SIG-M5 (cell line): ENCODE data around the gene UBALD2.
A peak's percentile ranks its signal among the peaks of the same experiment; 100 is the strongest.
"Not testable (repeated sequence)": the region's sequence is repeated elsewhere in the genome, so short reads cannot be mapped to it uniquely, and the experiment has no call there.

Experiments
- DNase-seq: peaks from one replicate; lab custom pipeline; 2025; lab: John Stamatoyannopoulos, UW

The UBALD2 gene

GRCh38 chr17:76264755-76265623 lies at the start of gene UBALD2:
Gene UBALD2 (plus strand): TSS chr17:76265348. CDS start chr17:76265506, 158 bp downstream.
- peak; percentile 99 for DNase-seq

- no peak for DNase-seq
These were observed 48.1 kb upstream of the UBALD2 start for GRCh38 chr17:76217081-76217480.

DNA sequence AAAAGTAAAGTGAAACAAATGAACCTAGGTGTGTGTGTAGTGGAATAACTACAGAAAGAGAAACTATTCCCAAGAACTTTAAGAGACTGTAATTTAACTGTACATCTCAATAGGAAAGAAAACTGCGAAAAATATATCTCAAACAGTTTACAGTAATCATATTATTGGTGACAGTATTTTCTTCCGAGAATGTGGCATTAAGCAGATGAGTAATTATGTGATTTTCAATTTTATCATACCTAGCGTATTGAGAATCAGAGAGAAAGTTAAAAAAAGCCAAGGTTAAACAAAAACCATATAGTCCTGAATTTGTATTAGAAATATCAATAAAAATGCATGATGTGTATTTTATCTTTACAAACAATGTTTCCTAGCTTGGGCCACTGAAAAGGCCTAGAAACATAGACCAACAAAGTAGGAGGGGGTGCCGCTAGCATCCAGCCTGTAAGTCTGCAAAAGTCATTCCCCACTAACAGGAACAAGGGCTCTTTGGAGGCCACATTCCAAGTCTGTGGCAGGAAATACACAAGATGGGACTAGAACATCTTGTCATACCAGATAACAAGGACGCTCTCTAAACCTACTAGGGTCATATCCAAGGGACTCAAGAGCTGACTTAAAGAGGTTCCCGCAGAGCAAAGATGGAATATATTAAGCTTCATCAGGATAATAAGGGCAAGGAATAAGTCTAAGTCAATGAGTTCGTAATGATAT lies 45.3 kb upstream of the UBALD2 start:
- no peak for DNase-seq

GRCh38 chr17:76223802-76224201 lies 41.3 kb upstream of the UBALD2 start:
- DNase-seq = no peak

GRCh38 chr17:76225373-76226086 lies 39.6 kb upstream of the UBALD2 start:
- not testable (repeated sequence) for DNase-seq

- DNase-seq = not testable (repeated sequence)
These were observed 38.4 kb upstream of the UBALD2 start for GRCh38 chr17:76226749-76227148.

- DNase-seq = no peak
These were observed 32.8 kb upstream of the UBALD2 start for GRCh38 chr17:76232342-76232741.

DNA sequence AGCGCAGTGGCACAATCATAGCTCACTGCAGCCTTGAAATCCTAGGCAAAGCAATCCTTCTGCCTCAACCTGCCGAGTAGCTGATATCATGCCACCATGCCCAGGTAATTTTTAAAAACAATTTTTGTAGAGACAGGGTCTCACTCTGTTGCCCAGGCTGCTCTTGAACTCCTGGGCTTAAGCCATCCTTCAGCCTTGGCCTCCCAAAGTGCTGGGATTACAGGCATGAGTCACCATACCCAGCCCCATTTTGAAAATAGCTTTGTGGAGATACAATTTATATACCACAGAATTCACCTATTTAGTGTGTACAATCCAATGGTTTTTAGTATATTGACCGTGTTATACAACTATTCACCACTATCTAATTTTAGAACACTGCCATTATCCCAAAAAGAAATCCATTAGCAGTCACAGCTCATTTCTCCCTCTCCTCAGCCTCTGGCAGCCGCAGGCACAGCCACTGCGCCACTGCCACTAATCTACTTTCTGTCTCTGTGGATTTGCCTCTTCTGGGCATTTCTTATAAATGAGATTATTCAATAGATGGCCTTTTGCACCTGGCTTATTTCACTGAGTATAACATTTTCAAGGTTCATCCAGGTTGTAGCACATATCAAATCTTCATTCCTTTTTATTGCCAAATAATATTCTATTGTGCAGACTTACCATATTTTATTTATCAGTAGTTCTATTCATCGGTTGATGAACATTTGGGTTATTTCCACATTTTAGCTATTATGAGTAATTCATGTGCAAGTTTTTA lies 31.4 kb upstream of the UBALD2 start:
- DNase-seq = no peak

- no peak for DNase-seq
These were observed 30.8 kb upstream of the UBALD2 start for GRCh38 chr17:76234354-76234679.

- no peak for DNase-seq
These were observed 29.3 kb upstream of the UBALD2 start for GRCh38 chr17:76235883-76236282.

DNA sequence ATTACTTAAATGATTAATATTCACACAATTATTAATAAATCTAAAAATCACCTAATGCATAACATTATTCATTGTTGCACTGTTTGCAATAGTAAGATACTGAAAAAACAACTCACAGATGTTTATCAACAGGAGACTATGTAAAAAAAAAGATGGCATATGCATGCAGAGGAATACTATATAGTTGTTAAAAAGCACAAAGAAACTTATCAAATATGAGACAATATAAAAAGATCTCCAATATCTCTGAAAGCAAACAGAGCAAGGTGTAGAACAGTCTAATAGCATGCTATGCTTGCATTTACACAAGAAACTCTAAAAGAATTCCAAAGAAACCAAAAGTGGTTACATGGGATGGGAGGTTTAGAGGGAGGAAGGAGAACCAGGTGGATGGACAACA lies 28.5 kb upstream of the UBALD2 start:
- no peak for DNase-seq

DNA sequence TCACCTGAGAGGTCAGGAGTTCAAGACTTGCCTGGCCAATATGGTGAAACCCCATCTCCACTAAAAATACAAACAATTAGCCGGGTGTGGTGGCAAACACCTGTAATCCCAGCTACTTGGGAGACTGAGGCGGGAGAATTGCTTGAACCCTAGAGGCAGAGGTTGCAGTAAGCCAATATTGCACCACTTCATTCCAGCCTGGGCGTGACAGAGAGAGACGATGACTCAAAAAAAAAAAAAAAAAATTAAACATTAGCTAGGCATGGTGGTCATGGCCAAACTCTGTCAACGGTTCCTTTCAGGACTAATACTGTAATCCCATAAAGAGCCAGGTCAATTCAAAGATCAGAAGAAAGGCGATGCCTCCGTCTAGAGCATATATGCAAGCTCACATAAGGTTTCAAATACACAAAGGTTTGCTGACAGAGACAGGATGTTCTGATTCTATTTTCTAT lies 27.3 kb upstream of the UBALD2 start:
- DNase-seq = no peak

DNA sequence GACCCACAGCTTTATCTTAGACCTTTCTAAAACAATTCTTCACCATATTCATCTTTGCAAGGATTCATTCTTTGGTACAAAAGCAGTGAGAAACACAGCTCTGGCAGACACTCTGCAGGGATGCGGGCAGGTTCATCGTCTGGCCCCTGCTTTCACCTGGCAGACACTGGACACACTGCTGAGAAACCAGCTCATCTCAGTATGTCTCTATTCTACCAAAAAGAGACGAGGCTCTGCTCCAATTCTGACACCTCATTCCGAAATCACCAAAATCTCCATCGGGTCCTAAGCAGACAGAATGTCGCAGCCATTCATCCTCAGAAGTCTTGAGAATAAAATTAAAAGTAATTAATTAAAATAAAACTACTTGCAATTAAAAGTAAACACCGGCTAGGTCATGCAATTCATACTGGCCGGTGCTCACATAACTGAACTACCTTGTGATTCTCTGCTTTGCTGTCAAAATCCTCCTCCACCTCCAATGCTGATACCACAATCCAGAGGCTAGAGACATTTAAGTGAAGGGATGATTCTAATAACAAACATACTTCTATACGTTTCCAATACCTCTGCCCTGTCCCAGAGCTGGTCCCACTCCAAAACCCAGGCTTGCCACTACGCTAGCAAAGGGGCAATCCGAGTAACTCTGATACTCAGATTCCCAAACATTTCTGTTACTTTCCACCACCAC lies 26.2 kb upstream of the UBALD2 start:
- DNase-seq = no peak

DNA sequence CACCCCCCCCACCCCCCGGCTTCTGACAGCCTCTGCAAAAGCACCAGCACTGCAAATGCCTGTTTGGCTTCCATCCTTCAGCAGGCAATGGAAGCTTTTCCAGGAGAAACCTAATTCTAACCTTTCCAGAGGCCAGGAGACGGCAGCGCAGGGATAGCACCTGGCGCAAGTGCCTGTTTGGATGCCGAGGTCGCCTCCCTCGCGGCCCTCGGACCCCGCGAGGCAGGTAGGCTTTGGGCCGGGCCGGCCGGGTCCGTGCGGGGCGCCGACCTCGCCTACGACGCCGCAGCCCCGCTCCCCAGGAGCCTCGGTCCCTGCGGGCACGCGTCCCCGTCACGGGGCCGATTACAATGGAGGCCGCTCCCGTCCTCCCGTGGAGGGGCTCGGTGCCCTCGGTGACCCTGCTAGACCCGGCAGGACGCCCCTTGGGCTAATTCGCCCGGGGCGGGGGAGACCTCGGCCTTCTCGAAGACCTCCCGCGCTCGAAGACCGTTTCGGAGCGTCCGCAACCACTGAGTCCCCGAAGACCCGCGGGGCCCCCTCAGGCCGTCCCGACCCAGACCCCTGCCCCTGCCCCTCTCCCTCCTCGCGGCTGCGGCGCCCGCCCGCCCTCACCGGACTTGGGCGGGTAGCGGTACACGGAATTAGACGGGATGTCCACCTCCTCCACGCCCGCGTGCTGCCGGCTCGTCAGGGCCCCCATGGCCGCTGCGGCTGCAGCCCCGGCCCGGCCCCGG lies 25.4 kb upstream of the UBALD2 start:
- no peak for DNase-seq

DNA sequence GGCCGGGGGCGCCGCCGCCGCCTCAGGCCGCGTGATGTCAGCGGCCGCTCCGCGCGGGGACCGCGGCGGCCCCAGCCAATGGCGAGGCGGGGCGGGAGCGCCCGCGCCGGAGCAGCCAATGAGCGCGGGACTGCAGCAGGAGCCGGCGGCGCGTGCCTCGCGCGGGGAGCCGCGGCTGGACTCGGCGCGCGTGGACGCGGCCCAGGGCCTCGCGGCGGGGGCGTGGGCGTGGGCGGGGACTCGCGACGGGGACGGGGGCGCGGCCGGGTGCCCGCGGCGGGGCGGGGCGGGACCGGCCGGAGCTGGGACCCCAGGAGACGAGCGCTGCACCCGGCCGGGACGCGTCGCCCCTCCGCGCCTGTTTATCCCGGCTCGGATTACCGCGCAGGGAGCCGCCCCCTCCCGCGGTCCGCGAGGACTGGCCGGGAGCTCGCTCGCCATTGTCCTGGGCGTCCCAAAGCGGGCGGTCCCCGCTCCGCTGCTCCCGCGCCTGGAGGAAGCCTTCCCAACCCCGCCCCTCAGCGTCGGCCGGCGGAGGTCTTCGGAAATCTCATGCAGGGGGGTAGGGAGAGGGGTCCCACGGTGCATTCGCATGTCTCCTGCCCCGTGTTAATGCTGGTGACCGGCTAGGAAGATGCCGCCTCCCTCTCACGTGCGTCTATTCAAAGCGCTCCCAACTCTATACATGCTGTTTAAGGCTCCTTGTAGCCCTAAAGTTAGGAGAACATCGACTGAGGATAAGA lies 24.5 kb upstream of the UBALD2 start, which contains the start of gene RNF157:
Gene RNF157 (minus strand): TSS at position 33 of the 743 bp plus-strand sequence. CDS start 253 bp downstream, outside the sequence.
- DNase-seq = no peak

DNA sequence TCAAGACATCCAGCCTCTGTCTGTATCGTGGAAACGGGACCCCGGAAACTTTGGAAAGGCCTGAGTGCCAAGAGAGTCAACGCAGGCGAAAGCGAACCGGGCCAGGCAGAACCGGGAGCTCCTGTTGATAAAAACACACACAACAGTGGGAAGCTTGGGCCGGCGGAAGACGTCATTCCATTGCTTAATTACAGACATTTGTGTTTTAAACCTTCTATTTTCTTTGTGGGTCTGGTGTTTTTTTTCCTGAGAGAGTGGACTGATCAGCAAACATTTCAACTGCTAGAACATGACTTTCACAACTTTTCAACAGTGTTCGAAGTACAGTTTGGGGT lies 24.0 kb upstream of the UBALD2 start:
- no peak for DNase-seq

DNA sequence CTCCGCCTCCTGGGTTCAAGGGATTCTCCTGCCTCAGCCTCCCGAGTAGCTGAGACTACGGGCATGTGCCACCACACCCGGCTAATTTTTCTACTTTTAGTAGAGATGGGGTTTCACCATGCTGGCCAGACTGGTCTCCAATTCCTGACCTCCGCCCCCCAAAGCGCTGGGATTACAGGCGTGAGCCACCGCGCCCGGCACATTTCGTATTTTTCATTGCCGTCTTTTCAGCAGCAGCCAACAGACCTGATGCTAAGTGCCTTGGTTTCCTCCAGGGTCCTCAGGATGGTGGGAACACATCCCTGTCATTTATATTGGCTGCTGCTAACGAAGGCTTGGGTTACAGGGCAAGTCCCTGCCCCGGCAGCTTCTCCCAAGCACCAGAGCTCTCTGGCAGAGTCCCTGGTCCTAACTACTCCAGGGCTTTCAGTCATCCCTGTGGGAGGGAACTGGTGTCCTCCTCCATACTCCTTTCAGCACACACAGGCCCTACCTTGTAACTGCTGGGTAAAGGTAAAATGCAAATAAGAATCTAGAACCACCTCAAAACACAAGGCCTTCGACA lies 23.4 kb upstream of the UBALD2 start:
- DNase-seq = no peak

GRCh38 chr17:76243826-76244679 lies 21.1 kb upstream of the UBALD2 start:
- DNase-seq = no peak

DNA sequence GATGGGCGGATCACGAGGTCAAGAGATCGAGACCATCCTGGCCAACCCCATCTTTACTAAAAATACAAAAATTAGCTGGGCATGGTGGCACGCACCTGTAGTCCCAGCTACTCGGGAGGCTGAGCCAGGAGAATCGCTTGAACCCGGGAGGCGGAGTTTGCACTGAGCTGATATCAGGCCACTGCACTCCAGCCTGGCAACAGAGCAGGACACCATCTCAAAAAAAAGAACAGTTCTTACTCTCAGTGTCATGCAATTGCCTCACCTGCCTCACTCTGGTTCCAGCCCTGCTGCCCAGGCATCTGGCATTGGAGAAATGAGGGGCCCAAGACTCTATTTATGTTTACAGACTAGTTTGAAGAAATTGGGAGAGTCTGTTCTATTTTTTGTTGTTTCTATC lies 20.4 kb upstream of the UBALD2 start:
- not testable (repeated sequence) for DNase-seq
